GM18520 (cell line): ENCODE data around the gene KCNF1.

Source experiments
- ATAC-seq: cut with Tn5 transposase; IDR thresholded peaks from one replicate; pipeline ENCODE4 v1.9.1; 2021; ENCODE audit not compliant: unreplicated experiment

The KCNF1 gene

DNA sequence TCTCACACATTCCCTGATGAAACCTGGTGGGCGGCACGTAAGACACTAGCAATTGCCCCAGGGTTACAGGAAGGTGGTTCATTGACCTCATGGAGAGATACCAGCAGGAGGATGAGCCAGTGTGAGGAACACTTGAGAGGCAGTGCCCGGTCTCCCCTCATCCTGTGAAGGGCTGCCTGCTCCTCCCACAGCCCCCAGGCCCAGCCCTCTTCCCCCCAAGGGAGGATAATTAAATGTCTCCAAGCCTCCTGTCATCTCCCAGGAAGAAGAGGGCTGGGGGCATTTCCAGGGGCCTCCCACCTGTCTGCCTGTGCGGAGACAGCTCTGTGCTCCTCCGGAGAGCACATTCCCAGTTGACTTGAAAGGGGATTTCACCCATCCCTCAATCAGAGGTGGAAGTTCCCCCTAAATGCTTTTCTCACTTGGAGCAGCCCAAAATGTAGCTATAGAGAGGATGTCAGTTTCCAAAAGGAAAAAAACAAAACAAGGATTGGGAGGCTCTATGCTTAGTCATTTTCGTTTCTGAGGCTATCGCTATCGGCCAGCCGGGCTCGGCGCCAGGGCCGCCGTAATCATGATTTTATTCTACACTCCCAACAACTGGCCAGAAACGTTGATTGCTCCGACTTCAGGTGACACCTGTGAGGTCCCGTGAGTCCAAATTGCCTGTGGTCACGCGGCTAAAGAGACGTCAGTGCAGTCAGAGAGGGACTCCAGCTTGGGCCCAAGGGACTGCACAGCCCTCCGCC is 7.1 kb downstream of the KCNF1 start:
- ATAC-seq, result no peak

DNA sequence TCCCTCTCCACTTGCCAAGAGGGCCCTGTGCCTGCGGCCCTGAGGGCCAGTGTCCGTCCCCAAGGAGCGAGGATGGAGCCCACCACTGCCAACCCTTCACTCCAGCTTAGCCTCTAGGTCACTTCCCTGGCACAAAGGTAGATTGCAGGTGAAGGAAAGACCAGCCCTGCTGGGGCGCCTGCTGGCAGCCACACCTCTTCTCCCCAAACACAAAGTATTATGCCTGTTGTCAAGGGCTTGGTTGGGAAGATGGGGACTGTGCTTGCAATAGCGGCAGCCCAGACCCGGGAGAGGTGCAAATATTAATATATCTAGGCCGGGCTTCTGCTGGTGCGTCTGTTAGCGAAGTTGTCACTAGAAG is 7.7 kb downstream of the KCNF1 start:
- ATAC-seq, result no peak

DNA sequence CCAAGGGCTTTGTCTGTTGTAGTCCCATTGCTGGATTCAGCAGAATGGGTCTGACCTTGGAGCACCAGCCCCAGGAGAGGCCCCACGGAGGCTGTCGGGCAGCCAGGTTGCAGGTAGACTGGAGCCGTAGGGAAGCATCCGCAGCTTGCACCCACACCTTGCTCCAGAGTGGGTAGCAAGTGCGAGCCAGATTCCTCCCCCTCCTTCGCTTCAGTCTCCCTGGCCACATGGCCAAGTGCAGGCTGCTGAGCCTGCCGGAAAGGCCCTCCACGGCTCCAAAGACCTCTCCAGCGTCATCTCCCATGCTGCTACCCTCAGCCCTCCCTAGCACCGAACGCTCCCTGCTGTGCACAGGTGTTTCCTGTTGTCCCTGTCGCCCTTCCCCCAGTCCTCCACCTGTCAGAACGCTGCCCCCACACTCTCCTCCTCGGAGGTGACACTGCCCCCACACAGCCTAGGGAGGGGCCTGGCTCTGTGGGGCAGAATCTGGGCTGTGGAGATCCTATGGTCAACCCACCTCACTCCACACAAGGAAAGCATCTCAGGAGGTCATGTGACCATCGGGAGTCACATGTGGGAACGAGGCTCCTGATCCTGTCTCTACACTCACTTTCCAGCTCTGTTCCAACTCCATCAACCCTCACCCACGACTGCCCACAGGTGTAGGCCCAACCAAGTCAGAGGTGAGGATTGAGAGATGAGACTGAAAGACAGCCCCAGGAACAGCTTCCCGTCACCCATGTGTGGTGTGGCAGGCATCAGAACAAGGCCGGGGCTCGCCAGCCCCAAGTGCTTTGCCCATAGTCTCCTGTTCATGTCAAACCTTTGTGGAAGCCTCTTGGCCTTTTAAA is 8.3 kb downstream of the KCNF1 start:
- no peak for ATAC-seq

DNA sequence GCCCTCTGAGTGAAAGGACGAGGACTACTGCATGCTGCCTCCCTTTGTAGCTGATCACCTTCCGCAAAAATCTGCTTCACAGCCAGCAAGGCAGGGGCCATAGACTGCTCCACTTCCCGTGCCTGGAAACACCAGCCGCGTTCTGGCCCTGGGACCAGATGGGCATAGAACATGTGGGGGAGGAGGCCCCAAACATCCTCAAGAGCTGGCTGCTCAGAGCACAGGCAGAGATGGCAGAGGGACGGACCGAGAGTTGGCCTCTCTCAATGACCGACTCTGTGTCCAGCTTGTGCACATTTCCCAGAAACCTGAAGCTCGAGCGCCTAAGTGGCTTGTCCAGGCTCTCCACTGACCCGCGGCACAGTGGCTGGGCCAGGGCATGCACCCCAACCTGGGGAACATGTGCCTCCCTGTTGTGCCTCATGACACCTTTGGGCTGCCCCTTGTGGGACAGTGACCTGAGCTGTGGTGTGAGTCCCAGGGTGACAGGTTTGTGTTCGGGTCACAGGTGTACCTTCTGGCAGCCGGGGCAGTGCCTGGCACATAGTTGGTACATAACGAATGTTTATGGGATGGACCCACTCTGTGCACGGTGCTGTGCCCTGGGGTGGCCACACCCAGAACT is 9.1 kb downstream of the KCNF1 start:
- ATAC-seq, result no peak

DNA sequence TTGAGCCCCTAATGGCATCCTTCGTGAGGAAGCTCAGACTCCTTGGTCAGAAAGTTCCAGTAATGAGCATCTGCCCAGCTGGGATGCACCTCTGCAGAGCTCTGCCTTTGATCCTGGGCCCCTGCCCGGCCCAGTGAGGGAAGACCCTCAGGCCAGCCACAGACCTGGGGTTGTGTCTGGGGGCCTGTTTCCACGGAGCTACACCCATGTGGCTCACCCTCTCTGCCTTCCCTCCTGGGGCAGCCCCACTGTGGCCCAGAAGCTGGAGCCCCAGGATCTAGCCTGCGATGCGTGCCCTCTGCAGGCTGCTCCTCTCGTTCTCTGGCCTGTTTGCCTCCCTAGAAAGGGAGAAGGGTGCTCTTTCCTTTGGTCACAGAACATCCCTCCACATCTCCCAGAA is 9.8 kb downstream of the KCNF1 start:
- no peak for ATAC-seq

DNA sequence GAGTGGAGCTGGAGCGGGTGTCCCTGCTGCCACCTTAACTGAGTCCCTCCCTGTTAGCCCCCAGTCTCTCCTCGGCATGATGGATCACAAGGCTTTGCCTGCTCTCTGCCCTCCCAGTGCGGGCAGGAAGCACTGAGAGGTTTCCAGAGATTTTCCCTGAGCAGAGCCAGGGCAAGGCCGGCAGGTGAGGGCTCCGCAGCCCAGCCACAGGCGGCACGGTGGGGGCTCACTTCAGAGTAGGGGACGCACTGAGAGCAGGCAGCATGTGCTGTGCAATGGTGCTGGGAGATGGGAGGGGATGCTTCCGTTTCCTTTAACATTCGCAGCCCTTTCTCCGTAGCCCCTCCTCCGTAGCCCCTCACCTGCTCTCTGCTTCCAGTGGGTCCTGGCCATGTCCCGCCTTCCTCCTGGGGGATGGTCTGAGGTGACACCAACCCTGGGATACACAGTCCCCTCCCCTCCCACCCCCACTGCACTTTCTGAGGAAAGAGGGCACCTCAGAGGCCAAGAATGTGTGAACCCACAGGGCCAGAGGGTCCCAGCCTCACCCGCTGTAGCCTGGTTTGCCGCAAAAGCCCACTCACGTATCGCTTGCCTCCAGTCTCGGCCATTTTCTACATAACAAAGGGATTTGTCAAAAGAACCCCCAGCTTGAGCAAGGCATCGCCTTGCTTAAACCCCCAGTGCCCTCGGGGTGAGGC is 10.7 kb downstream of the KCNF1 start:
- no peak for ATAC-seq

DNA sequence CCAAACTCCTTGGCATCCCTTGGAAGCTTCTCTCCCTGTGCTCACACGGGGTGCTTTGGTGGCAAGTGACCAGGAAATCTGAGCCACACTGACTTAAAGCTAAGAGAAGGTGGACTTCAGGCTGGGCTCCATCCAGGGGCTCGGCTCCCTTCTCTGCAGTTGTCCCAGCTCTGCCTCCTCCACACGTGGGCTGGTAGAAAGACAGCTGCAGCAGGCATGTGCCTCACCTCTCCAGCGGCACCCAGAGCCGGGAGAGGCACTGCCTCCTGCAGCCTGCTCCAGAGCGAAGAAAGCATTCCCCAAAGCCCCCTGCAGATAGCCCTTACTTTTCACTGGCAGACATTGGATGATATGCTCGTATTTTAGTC is 11.3 kb downstream of the KCNF1 start:
- no peak for ATAC-seq

DNA sequence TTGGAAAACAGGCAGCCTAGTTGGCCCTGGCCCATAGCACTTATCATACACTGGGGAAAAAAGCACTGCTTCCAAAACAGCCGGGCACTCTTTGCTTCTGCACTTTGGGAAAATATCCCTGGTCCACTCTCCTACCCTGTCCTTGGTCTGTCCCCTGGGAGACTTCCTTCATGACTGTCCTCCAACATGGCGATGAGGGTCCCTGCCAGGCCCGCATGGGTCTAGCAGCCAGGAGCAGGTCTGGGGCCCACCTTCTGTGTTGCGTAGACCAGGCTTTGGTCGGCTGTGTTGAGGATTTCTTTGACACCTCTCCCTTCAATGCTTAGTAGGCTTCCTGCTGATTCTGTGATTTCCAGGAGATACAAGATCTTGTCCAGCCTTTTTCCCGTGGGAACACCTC is 12.2 kb downstream of the KCNF1 start:
- no peak for ATAC-seq

DNA sequence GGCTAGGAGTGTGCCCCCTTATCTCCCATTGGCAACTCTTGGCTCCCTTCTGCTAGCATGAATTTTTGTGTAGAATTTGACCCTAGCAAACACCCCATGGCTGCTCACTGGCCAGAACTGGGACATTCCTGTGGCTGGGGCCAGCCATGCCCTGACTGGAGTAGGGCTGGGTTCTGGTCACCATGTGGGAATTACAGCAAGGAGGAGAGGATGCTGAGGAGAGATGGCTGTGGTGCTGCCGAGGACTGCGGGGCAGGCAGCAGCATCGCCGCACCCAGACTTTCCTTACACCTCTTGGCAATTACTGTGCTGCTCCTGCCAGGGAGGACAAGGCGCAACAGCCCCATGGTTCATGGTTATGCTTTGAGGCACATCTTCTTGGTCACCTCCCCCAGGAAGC is 12.7 kb downstream of the KCNF1 start:
- ATAC-seq, result no peak

DNA sequence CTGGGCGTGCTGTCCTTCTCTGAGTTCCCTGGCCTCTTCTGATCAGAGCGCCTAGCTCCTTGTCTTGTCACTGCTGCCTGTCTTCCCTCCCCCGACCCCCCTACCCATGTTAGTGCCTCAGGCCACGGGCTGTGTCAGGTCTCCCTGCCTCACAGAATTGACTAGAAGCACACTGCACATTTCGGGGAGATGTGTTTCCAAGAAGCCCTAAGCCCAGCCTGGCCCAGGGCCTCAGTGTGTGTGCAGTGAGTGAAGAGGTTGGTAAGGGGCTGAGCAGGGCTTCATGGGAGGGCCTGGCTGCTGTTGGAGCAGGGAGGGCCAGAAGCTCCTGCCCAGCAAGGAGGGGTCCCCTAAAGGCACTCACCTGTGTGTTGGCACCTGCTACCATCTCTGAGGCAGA is 13.1 kb downstream of the KCNF1 start:
- no peak for ATAC-seq

DNA sequence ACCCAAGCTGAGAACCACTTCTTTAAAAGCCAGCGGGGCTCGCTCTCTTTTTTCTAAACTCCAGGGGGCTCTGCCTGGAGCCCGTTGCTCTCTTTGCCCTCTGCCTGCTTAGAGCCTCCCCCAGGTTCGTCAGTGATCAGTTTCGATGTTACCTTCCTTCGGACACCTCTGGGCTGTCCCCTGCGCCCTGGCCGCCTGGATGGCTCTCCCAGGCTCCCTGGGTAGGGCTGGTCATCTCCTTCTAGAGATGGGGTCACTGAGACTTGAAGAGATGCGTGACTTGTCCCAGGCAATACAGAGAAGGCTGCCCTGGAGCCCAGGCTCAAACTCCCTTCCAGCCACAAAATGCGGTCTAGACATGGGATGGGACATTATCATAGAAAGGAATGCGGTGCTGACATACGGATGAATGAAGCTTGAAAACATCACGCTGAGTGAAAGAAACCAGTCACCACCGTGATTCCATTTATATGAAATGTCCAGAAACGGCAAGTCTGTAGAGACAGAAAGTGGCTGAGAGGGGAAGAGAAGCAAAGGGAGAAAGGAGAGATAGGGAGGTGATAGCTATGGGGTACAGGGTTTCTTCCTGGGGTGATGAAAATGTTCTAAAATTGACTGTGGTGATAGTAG is 14.6 kb downstream of the KCNF1 start:
- ATAC-seq, result no peak

DNA sequence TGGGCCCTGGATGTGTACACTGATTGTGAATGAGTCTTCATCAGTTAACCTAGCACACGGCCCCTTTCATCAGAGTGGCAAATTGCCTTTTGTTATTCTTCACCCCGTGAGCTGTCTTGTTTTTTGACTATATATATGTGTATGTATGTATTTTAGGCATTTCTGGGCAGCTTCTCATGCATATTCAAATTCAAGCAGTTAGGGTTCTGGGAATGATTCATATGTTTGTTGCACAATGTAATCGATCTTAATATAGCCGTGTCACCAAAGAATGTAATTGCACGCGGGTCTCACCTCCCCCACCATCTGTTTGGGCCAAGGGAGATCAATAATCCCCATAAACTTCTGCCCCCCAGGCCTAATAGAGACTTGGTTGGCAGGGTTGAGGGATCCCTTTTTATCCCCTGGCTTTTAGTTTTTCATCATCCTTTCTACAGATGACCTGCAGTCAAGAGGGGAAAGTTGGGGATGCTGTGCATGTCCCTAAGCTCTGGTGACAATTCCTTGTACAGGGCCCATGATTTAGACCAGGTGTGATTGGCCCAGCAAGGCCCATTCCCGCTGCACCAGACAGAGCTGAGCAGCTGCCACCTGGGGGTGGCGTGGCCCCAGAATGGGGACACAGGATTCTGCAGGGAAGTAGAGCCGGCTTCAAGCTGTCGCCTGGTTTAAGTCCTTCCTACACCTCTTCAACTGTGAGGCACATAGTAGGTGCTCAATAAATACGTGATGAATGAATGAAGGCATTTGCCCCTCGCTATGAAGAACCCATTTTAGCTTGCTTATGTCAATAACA is 19.2 kb downstream of the KCNF1 start:
- no peak for ATAC-seq

DNA sequence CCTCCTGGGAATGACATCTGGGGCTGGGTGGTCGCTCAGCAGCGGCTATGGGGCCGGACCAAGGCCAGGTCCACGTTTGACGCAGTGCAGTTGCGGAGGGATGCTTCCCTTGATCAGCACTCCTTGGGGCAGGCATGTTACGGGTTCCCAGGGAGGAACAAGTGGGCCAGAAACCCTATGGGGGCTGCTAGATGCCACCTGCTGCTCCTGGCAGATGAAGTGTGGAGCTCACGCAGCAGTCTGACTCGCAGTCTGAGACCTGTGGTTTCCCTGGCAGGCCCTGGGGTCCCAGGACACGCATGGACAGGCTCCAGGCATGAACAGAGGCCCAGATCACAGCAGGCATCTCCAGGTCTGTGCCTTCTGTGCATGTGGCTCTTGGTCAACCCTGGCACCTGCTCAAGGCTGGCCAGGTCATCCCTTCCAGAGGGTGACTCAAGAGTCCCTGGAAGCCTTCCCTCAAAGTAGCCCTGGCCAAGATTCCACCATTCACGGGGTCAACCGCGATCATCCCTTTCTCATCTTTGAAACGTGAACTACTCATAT is 20.0 kb downstream of the KCNF1 start:
- no peak for ATAC-seq

DNA sequence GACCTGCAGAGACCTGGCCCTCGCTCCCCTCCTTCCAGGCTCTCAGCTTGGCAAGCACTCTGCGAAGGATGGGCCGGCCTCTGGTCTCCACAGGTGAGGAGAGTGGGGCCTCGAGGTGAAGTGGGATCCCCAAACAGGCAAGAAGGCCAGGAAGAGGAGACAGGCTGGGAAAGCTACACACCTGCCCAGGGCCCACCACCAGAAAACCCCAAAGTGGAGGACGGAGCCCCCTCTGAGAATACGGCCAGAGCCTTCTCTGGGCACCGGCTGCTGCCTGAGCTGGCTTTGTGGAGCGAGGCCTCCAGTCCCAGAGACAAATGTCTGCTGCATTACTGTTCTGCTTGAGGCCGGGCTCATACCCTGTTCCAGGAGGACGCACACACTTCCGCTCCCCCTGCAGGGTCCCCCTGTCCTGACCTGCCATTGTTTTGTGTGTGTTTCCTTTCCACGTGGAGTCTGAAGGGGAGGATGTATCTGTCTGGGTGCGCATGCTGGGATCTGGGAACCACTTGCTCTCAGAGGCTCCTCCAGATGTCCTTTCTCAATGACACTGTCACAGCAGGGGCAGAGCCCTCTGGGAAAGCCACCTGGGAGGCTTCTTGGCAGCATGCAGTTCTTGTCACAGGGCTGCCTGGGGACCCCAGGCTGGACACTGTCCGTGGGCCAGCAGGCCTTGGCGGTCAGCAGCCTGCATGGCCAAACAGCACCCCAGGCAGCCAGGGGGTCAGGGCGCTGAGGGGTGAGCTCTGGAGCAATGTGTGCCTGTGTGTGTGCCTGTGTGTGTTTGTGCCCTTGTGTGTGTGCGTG is 20.8 kb downstream of the KCNF1 start:
- no peak for ATAC-seq

DNA sequence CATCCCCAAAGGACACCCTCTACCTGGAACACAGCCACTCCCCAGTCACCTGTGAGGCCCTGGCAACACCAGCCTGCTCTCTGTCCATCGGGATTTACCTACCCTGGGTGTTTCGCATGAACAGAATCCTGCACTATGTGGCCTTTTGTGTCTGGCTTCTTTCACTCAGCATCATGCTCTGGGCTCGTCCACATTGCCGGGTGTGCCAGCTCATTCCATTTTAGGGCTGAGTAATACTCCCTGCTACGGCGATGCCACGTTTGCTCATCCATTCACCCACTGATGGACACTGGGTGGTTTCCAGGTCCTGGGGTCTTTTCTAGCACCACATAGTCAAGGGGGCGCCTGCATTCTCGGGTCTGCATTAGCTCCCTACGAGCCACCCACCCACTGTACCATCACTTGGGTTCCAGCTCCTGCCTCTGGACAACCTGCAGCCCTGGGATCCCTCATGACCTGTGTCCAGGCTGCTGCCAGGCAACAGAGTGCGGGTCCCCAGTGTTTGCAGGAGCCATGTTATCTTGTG is 22.0 kb downstream of the KCNF1 start:
- no peak for ATAC-seq

DNA sequence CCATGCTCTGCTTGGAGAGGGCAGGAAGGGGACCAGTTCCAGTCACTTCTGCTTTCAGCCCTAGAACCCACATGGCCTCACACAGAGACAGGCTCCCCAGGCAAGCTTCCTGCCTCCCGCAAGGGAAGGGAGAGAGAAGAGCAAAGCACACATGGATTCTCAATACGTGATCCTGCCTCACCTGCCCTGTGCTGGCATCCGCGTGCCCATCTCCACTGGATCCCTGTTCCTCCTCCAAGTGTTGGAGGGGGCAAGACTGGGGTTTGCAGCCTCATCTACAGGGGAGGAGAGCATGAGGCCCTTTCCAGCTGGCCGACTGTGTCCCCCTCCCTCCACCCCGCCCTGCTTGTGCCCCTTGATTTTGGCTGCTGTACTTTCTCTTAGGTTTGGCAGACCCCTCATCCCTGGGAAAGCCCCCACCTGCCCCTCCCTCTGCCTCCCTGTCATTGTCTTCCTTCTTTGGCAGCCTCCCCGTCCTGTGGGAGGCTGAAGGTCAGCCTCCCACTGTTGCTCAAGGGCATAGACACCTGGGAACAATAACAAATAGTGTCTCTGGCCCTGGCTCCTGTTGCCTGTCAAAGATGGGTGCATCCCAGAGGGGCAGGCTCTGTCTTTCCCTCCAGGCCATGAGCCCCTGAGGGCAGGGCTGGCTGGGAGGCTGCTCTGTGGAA is 22.7 kb downstream of the KCNF1 start:
- no peak for ATAC-seq

DNA sequence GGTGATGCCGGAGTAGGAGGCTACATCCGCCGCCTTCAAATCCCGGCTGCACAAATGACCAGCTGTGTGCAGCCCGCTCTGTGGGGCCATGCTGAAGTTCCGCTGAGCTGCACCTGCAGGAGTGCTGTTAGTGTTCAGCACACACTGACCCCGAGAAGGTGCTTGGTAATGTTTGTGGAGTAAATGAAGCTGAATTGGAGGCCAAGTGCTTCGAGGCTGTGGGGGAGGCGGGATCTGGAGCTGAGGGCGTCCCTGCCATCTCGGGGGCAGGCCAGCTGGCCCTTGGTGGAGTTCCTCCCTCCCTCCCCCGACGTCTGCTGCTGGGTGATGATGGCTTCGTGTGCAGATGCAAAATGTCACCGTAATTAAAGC is 23.2 kb downstream of the KCNF1 start:
- ATAC-seq, result no peak

DNA sequence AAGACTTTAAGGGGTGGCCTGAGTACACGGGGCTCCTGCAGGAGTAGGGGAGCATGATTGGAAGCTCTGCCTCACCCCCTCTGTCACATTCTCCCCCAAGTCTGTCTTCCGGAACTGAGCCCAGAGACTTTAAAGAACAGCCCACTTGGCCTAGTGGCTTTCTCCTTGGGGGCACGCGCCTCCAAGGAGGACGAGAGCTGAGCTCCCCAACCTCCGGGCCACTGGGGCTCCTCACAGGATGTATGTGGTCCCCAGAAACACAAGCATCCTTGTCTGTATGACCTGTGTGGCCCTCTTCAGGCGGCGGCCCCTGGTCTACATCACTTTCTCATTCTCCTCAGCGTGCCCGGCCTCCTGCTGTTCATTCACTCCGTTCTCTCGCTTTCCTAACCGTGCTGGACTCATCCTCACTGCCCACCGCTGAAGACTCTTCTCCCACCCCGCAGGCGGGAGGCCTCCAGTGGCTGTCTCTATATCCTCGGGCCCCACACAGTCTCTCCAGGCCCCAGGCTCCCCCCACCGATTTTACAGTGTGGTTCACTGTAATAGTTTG is 23.7 kb downstream of the KCNF1 start:
- no peak for ATAC-seq
